NCI-H82 treated with DMSO at 0.1 percent for 48 hours (cell line): Measurements from ENCODE around the gene FCHSD2.
"Not testable (repeated sequence)": the region's sequence is repeated elsewhere in the genome, so short reads cannot be mapped to it uniquely, and the experiment has no call there.

ENCODE experiments used
- DNase-seq: peaks from one replicate; lab custom pipeline; 2025; ENCODE audit not compliant: unreplicated experiment; lab: John Stamatoyannopoulos, UW

The FCHSD2 gene

GRCh38 chr11:72808331-72808798 is 333.8 kb downstream of the FCHSD2 start:
- no peak for DNase-seq

DNA sequence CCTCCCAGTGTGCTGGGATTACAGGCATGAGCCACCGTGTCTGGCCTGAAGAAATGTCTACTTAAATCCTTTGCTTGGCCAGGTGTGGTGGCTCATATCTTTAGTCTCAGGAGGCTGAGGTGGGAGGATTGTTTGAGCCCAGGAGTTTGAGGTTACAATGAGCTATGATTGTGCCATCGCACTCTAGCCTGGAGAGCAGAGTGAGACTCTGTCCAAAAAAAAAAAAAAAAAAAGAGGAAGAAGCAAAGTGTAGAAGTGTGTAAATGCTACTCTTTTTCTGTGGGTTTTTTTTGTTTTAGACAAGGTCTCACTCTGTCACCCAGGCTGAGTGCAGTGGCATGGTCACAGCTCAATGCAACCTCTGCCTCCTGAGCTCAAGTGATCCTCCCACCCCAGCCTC is 334.3 kb downstream of the FCHSD2 start:
- DNase-seq: no peak

DNA sequence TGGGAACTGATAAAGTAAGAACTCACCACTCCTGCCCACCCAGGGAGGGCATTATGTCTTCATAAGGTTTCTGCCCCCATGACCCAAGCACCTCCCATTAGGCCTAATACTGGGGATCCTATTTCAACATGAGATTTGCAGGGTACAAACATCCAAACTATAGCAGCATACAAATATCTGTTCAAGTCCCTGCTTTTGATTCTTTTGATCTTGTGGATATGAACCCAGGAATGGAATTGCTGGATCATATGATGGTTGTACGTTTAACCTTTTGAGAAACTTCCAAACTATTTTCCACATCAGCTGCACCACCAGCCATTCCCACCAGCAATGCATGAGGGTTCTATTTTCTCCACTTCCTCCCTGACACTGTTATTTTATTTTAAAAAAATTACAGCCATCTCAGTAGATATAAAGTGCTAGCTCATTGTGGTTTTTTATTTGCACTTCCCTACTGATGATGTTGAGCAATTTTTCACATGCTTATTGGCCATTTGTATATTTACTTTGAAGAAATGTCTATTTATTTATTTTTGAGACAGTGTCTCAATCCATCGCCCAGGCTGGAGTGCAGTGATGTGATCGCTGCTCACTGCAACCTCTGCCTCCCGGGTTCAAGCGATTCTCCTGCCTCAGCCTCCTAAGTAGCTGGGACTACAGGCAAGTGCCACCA is 335.0 kb downstream of the FCHSD2 start:
- no peak for DNase-seq

DNA sequence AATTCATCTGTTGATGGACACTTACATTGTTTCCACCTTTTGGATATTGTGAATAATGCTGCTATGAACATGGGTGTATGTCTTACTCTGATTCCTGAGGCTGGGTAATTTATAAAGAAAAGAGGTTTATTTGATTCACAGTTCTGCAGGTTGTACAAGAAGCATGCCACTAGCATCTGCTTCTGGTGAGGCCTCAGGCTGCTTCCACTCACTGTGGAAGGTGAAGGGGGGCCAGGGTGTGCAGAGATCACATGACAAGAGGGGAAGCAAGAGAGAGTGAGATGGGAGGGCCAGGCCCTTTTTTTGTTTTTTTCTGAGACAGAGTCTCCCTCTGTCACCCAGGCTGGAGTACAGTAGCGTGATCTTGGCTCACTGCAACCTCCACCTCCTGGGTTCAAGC is 335.7 kb downstream of the FCHSD2 start:
- DNase-seq: not testable (repeated sequence)

DNA sequence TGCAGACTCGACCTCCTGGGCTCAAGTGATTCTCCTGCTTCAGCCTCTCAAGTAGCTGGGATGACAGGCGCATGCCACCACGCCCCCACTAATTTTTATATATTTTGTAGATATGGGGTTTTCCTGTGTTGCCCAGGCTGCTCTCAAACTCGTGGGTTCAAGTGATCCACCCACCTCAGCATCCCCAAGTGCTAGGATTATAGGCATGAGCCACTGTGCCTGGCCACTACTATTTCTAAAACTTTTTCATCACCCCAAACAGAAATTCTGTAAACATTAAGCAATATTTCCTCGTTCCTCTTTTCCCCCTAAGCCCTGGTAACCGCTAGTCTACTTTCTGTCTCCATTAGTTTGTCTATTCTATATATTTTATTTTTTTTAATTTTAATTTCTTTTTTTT is 336.9 kb downstream of the FCHSD2 start:
- DNase-seq: no peak

DNA sequence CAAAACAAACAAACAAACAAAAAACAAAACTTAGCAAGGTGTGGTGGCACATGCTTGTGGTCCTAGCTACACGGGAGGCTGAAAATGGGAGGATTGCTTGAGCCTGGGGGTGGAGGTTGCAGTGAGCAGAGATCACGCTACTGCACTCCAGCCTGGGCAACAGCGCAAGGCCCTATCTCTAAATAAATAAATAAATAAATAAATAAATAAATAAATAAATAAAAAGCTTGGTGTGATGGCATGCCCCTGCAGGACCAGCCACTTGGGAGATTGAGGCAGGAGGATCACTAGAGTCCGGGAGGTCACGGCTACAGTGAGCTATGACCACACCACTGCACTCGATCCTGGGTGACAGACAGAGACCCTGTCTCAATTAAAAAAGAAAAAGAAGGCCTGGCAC is 339.3 kb downstream of the FCHSD2 start:
- no peak for DNase-seq

DNA sequence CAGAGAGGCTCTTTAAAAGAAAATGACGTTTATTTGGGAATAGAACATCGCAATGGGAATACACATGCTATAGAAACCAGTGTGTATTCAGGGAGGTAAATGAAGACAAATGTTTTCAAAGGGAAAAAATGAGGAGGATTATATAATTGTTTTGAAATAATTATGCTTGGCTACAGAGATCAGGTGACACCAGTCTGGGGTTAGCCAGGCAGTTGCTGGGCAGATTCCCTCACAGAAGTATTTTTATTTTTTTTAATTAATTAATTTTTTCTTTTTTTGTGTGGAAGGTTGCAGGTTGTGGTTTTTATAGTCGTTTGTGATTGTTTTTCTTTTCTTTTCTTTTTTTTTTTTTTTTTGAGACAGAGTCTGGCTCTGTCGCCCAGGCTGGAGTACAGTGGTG is 342.7 kb downstream of the FCHSD2 start:
- DNase-seq: no peak

DNA sequence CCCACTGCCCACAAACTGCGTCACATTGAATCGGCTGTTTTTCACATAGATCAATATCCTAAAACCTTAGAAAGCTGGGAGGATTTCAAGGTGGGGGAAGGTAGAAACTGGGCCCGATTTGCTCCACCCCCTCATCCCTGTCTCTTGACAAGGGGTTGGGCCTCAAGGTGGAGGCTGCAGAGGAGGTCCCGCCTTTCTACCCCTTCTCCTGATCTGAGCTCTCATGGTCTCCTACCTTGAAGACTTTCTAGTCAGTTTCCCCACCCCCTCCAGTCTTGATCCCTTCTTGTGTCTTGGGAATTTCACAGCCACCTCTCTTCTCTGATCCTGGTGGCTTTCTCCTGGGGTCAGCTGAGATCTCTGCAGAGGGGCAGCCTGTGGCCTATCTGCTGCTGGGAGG is 343.8 kb downstream of the FCHSD2 start:
- DNase-seq: no peak

DNA sequence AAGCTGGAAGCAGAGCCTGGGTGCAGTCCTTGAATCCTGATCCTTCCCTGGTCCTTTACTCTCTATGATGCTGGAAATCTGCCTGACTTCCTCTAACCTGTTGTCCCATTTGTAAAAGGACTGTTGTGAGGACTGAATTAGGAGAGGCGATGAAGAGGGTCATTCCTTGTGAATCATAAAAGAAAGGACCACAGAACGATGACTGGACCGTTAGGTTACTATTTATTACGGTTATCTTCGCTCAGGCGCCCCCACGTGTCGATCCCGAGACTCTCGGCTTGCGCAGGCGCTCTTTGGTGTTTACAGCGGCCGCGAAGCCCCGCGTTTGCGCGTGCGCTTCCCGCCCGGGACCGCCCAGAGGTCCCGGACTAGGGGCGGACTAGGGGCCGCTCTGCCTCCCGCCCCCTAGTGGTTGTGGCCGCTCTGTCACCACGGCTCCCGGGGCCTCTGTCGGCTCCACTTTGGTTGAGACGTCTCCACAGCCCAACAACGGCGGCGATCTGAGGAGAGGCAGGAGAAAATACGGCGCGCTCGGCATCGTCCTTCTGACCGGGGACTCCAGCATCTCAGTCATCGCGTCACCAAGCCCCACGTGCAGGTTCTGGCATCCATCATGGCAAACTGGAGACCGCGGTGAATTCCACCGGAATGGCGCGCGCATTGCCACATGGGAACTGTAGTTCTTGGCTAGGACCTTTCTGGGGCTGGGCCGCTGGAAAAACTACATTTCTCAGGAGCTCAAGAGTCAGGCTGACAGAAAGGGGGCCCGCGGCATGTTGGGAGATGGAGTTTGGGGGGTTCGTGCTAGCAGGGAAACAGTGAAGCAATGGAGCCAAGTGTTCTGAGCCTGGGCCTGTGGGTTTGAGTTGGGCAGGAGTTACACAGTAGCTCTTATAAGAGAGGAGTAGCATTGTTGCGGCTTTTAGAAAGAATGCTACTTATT is 348.4 kb downstream of the FCHSD2 start, which contains the start of gene STARD10:
Gene STARD10 (minus strand): TSS at position 623 of the 943 bp plus-strand sequence. CDS start 12,866 bp downstream, outside the sequence.
- peak; percentile 91 for DNase-seq

DNA sequence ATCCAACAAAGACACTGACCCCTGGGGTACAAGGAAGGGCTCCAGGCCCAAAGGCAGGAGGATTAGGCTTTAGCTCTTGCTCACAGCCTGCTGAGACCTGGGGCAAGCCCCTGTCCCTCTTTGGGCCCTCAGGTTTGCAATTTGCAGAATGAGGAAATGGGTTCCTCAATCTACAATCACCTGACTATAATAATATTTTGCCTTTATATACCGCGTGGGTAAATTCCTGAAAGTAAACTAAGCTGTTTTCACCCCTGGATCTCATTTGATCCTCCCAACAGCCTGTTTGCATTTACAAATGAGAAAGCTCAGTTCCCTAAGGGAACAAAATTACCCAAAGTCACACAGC is 349.1 kb downstream of the FCHSD2 start:
- DNase-seq: no peak

DNA sequence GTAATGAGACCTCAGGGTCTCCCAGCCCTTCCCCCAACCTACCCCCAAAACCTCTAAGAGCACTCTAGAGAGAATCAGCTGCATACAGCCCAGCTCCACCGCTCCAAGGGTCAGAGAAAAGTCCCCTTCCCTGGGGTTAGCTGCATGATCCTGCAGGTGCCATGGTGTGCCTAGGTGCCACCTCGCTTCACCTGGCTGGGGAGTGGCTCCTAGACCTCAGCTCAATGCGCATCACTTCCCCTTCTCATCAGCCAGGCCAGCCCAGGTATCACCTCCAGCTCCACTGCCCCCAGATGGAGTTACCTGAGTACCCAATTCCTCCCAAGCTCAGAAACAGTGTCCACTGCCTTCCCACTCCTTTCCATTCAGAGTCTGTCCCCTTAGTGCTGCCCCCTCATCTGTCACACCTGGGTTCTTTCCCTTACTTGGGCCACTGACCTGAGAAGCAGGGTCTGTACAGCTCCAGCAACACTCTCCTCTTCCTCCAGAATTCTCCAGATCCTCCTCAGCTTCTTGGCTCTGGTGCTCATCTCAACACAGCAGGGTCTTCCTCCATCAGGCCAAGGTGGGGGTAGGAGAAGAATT is 349.6 kb downstream of the FCHSD2 start:
- no peak for DNase-seq

- not testable (repeated sequence) for DNase-seq
These were observed 350.9 kb downstream of the FCHSD2 start for GRCh38 chr11:72791228-72791627.

DNA sequence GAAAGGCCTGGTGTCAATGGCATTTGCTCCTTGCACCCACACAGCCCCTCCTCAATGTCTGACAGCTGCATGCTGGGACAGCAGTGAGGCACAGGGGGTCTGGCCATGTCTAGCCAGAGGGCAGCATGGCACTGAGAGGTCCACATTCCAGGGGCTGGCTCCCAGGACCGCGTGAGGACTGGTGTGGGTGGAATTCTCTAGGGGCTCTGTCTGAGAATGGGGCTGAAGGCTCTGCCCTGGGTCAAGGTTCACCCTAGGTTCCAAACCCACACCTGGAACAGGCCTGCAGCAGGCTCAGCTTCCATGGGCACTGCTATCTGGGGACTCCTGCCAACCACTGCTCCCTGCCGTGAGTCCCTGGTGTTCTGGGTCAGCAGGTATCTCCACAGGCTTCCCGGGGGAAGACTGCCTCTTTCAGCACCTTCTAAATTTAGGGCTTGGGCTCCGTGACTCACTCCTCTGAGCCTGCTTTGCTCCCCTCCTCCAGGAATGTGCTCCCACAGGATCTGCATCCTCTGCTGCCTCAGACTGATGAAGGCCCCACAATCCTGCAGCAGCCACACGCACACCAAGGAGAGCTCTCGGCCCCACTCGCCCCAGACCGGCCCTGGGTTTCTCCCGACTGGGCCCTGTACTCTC is 352.5 kb downstream of the FCHSD2 start:
- DNase-seq: no peak

DNA sequence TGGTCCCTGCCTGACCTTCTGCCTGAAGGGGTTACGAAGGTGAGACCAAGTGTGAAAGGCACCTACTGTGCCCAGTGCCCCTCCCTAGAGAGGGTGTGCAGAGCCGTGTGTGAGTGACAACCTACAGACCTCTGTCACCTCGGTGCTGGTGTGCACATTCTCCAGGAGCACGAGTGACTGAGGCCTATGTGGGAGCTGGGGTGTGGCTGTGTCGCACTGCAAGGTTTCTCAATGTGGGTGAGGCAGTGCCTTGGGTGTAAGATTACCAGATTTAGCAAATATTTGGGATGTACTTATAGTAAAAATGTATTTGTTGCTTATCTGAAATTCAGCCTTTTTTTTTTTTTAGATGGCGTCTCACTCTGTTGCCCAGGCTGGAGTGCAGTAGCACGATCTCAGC is 353.9 kb downstream of the FCHSD2 start:
- no peak for DNase-seq

DNA sequence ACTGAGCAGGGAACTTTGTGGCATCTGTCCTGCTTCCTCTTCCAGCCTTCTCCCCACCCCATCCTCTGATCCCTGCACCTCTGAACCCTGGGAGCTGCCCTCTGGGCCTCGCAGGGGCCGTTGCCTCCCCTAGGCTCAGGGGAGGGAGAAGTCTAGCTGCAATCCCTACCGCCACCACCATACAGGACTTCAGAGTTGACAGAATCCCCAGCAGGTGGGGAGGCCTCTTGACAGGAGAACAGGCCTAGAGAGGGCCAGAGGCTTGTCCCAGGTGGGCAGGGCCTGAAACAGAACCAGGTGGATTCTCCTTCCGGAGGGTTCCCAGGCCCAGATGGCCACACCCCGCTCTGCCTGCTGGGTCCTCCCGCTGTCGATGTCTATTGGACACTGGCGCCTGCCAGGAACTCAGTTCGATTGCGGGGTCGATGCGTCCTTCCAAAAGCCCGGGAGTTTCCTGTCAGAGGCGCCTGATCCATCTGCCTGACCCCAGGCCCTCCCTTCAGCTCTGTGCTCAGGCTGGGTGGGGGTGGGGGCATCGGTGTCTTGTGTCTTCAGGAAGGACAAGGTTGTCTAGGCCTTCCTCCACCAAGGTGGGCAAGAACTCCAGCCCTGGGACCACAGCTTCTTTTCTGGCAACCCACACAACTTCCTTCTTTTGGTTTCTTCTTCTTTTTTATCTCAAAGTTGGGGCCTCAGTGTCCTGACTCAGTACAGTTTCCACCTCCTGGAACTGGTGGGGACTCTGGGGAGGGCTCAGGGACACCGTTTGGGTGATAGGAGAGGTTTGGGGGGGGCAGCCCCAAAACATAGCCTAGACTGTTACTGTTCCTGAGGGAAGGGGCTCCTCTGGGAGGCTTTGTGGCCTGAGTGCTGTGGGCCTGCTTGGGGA is 354.7 kb downstream of the FCHSD2 start:
- no peak for DNase-seq
